ENCODE measurements around the gene TLE4.
"Not testable (repeated sequence)": the region's sequence is repeated elsewhere in the genome, so short reads cannot be mapped to it uniquely, and the experiment has no call there.

The TLE4 gene

DNA sequence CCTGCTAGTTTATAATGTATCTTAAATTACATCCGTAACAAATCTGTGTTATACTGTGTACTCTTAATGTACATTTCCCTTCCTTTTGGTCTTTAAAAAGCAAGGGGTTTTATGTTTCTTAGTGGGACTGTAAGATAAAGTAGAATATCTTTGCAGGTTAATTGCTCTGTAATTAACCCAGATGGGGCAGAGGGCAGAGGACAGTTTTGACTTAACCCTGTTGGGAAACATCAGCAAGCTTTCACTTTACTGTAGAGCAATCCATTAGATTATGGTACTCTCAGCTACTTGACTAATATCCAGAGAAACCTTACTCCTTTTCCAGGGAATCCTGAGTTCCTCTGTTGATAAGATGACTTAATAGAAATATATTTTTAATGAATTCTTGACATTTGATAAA, 74.3 kb downstream of the TLE4 start:
- no peak for TF ChIP-seq CTCF (IDR thresholded peaks at IDR 0.05; ENCODE audit: borderline replicate concordance, control extremely low read depth, extremely low read depth, insufficient read depth, missing control alignments)
- in situ Hi-C loops (cut with MboI; ENCODE audit: low sequenced_read_pairs, unreplicated experiment) = no loop called here
- no peak for DNase-seq (ENCODE audit: low spot score)

- DNase-seq (ENCODE audit: low spot score) = no peak
- in situ Hi-C loops (cut with MboI; ENCODE audit: low sequenced_read_pairs, unreplicated experiment) = no loop called here
- no peak for TF ChIP-seq CTCF (IDR thresholded peaks at IDR 0.05; ENCODE audit: borderline replicate concordance, control extremely low read depth, extremely low read depth, insufficient read depth, missing control alignments)
These were observed 79.6 kb downstream of the TLE4 start for GRCh38 chr9:79651251-79651795.

GRCh38 chr9:79652598-79652997, 80.8 kb downstream of the TLE4 start:
- in situ Hi-C loops (cut with MboI; ENCODE audit: low sequenced_read_pairs, unreplicated experiment) = no loop called here
- TF ChIP-seq CTCF (IDR thresholded peaks at IDR 0.05; ENCODE audit: borderline replicate concordance, control extremely low read depth, extremely low read depth, insufficient read depth, missing control alignments) = no peak
- DNase-seq (ENCODE audit: low spot score) = no peak

DNA sequence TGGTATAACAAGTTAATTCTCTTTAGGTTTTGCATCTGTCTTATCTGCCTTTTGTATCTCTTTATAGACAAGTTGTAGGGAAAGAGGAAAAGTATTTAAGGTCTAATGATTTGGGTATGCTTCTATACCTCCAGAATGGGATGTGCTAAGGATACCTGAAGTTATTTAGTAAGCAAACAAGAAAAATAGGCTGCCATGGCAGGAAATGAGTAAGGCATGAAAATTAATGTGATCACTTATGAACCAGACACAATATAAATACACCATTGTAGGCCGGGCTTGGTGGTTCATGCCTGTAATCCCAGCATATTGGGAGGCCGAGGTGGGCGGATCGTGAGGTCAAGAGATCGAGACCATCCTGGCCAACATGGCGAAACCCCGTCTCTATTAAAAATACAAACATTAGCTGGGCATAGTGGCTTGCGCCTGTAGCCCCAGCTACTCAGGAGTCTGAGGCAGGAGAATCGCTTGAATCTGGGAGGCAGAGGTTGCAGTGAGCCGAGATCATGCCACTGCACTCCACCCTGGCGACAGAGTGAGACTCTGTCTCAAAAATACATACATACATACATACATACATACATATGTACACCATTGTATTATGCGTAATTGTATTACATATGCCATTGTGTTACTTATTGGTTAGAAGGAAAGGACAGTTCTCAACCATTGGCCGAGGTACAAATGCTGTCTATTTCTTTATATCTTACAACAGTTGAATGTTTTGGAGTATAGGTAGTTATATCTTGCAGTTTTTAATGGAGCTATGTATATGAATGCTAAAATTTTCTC, 83.0 kb downstream of the TLE4 start:
- DNase-seq (ENCODE audit: low spot score); in situ Hi-C loops (cut with MboI; ENCODE audit: low sequenced_read_pairs, unreplicated experiment): not testable (repeated sequence)

- in situ Hi-C loops (cut with MboI; ENCODE audit: low sequenced_read_pairs, unreplicated experiment) = no loop called here
- DNase-seq (ENCODE audit: low spot score) = no peak
- TF ChIP-seq CTCF (IDR thresholded peaks at IDR 0.05; ENCODE audit: borderline replicate concordance, control extremely low read depth, extremely low read depth, insufficient read depth, missing control alignments) = no peak
These were observed 83.8 kb downstream of the TLE4 start for GRCh38 chr9:79655551-79655950.

- TF ChIP-seq CTCF (IDR thresholded peaks at IDR 0.05; ENCODE audit: borderline replicate concordance, control extremely low read depth, extremely low read depth, insufficient read depth, missing control alignments) = no peak
- in situ Hi-C loops (cut with MboI; ENCODE audit: low sequenced_read_pairs, unreplicated experiment) = no loop called here
- no peak for DNase-seq (ENCODE audit: low spot score)
These were observed 84.4 kb downstream of the TLE4 start for GRCh38 chr9:79656169-79656568.

- DNase-seq (ENCODE audit: low spot score) = no peak
- no peak for TF ChIP-seq CTCF (IDR thresholded peaks at IDR 0.05; ENCODE audit: borderline replicate concordance, control extremely low read depth, extremely low read depth, insufficient read depth, missing control alignments)
- in situ Hi-C loops (cut with MboI; ENCODE audit: low sequenced_read_pairs, unreplicated experiment) = no loop called here
These were observed 86.1 kb downstream of the TLE4 start for GRCh38 chr9:79657891-79658290.

Measured in GM13976 (cell line).